GM21367 (cell line): ENCODE results near the gene LIPC.

Source experiments
- ATAC-seq: cut with Tn5 transposase; IDR thresholded peaks from one replicate; pipeline ENCODE4 v1.9.1; 2021; ENCODE audit not compliant: unreplicated experiment

LIPC gene

GRCh38 chr15:58405865-58406264 is 25.9 kb upstream of the LIPC start:
- ATAC-seq, result no peak

DNA sequence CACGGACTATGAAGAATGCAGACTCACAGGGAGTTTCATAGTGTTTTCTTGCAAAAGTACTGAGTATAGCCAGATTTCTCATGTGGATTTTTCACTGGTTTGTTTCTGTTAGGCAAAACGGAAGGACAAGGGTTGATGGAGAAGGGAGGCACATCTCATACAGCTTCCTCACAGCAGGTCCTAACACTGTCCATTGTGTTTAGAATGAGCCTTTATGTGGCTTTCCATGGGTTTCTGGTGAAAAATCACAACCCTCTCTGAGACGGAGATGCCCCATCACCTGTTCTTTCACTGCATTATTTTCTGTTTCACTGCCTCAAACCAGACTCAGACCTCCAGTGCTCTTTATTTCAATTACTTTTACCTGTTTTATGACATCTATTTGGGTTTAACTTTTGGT is 25.0 kb upstream of the LIPC start:
- no peak for ATAC-seq

GRCh38 chr15:58407236-58407775 is 24.5 kb upstream of the LIPC start:
- no peak for ATAC-seq

DNA sequence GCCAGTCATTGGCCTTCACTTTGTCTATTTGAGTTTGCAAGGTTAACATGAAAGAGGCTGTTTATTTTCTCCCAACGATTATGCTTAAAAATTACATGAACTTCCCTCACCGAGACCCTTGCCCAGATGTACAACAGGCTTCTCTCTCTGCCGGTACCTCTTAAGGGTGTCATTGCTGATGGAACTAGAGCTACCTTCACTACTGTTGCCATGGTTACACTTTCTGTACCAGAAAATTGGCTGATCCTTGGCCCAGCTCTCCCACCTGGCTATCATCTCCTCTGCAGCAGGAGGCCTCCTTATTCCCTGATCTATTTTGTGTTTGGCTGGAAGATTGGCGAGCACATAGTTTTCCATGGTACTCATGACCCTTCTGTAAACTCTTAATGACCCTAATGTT is 24.0 kb upstream of the LIPC start:
- ATAC-seq, result no peak

DNA sequence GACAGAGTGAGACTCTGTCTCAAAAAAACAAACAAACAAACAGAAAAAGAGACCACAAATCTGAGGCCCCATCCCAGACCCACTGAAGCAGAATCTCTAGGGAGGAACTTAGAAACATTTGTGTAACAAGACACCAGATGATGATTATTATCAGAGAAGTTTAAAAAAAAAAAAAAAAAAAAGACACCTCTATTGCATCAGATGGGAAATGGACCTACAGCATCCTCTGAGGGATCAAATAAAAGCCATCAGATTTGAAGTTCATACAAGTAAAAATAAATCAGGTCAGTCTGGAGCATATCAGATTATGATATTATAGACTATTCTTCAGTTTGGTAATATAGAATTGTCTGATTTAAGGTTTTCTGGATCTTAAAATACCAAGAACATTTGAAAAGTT is 21.9 kb upstream of the LIPC start:
- no peak for ATAC-seq

DNA sequence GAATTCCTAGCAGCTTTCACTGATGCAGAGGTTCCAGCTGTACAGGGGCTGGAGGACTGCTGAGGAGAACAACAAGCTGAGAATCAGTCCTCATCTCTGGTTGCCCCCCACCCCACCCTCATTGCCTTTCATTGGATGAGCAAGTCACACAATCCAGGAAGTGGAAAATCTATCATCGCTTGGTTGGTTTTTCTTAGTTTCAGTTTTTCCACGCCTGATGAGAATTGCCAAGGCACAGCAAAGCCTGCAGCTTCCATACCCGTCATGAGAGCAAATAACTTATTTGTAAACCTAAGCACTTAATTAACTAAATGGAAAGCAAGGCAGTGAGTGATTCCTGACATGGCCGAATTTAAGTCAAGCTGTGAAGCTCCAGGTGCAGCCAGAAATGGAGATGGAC is 21.4 kb upstream of the LIPC start:
- ATAC-seq, result no peak

GRCh38 chr15:58413253-58413652 is 18.5 kb upstream of the LIPC start:
- ATAC-seq, result no peak

DNA sequence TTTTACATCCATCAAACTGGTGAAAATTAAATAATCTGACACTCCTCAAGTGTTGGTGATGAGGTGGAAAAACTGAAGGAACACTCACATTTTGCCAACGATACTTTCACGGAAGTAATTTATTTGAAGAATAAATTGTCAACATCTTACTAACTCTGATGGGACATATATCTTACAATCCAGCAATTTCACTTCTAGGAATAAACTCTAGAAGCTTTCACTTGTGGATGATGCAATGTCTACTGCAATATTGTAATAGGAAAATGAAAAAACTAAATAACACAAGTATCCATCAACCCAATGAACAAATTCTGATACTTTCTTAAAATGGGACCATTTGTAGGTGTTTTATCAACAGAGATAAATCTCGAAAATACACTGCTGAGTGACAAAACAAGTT is 16.2 kb upstream of the LIPC start:
- no peak for ATAC-seq

GRCh38 chr15:58416963-58417362 is 14.8 kb upstream of the LIPC start:
- ATAC-seq, result no peak

DNA sequence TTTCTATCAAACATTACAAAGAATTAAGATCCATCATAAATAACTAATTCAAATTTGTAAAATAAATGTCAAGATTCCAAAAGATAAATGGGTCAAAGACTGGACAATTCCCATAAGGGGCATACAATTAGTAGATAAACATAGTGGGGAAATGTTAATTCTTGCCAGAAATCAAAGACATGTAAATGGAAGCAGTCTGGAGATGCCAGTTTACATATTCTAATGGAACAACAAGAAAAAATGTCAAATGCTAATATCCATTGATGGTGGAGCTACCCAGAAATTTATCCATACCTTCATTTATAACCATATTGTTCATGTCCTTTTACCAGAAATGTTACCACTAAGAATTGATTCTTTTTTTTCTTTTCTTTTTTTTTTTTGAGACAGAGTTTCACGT is 13.7 kb upstream of the LIPC start:
- ATAC-seq, result no peak

DNA sequence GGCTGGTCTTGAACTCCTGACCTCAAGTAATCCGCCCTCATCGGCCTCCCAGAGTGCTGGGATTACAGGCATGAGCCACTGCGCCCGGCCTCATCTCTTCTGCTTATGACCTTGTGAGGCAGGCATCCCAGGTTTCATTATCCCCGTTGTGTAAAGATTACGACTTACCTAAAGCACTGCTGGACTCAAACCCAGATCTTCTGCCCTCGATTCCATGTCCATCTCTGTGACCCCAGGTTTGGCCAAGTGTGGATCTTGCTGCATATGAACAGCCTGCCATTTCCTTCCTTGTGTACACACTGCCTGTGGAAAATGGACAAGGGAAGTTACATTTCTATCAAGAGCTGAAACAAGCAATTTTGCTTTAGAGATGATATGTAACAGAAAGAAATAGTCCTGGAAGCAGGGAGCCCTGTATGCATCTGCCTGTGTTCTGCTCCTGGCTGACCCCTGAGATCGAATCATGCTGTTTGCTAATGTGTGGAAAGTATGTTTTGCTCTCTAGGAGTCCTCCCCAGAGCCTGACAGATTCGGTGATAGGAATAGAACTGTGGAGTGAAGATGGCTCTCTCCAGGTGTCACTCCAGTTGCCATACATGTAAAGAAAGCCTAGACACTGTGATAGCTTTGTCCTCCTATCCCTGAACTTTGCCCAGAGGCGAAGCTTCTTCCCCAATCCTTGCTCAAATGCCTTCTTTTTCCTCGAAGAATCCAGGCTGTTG is 11.8 kb upstream of the LIPC start:
- ATAC-seq, result no peak

DNA sequence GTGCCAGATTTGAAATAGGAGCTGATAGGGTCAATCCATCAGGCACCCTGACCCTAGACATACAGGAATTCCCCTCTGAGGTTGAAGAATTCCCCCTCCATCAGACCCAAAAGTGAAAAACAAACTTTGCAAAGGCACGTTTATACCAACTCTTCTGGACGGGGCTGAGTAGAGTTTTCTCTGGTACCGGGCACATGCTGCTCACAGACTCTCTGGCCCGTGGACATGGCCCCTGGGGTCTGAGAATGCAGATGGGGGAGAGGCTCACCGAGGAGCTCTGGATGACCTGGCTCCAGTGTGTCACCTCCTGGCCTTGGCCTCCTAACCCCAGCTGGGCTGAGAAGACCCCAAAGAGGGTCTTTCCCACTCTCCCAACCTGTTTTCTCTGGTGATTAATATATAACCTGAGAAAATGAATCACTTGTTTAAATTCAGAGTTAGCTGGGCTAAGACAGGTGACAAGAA is 11.2 kb upstream of the LIPC start:
- ATAC-seq, result no peak

DNA sequence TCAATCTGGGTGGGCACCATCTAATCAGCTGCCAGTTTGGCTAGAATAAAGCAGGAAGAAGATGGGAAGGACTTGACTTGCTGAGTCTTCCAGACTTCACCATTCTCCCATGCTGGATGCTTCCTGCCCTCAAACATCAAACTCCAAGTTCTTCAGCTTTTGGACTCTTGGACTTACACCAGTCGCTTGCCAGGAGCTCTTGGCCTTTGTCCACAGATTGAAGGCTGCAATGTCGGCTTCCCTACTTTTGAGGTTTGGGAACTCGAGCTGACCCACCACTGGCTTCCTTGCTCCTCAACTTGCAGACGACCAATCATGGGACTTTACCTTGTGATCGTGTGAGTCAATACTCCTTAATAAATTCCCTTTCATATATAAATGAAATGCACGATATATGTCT is 8.6 kb upstream of the LIPC start:
- no peak for ATAC-seq

- ATAC-seq, result no peak
Observed at GRCh38 chr15:58423831-58424608, 7.8 kb upstream of the LIPC start.

- ATAC-seq, result no peak
Observed at GRCh38 chr15:58424722-58425121, 7.1 kb upstream of the LIPC start.

DNA sequence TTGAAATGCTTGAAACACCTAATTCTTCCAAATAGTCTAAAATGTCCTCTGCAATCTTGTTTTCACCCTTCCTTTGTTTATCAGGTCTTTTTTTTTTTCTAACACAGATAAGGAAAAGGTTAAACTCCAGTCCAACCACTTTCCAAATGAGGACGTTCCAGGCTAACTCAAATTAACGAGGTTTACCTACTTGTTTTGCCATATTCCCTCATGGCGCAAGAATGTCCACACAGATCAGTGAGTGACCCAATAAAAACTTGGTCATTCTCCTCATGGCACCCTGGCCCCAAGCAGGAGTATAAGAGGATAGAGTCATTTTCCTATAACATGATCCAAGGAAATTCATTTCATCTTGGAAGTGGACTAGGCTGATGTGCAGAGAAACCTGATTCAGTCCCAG is 6.6 kb upstream of the LIPC start:
- ATAC-seq, result no peak

DNA sequence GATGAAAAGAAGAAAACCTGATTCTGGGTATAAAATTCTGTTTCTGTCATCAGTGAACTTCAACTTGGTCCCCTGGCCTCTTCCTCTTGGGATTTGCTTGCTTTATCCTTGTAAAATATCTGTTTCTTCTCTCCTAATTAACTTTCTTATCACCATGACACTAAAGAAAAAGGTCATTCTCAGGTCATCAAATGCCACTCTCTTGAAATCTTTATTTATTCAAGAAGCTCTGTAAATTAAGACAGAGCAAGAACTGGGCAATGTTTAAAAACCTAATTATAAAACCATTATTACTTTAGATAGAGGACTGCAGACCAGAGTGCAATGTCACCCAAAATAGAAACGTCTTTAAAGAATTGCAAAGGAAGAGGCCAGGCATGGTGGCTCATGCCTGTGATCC is 6.0 kb upstream of the LIPC start:
- ATAC-seq, result no peak

DNA sequence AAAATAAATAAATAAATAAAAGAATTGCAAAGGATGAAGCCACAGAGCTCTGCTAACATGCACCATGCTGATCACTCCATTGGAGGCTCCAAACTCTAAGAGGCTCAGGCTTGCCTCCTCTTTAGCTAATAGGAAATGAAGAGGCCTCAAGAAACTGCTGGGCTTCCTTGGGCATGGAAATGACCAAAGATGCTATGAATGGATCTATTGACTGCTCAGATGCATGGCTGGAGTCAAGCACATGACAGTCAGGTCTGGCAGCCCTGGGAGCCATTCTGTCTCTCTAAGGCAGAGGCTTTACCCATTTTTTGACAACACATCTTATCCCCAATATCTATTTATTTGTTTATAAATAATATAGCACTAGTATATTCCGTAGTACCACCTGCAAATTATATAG is 5.3 kb upstream of the LIPC start:
- no peak for ATAC-seq

DNA sequence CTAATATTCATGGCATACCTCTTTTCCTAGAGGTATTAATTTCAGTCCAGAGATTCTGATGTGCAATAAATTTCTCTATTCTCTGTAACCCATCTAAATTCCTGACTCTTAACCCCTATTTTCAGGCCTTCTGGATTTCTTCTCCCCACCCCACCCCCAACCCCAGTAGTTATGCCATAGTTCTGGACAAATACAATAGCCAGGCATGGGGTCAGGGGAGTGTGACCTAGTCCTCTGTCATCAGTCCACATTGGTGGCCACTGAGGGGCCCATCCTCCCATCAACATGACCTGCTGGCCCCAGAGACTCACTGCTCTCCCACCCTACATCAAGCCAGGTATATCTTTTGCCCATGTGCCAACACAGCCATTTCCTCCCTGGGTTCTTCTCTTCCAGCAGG is 3.8 kb upstream of the LIPC start:
- no peak for ATAC-seq

- no peak for ATAC-seq
Observed at GRCh38 chr15:58430224-58430787, 1.5 kb upstream of the LIPC start.

DNA sequence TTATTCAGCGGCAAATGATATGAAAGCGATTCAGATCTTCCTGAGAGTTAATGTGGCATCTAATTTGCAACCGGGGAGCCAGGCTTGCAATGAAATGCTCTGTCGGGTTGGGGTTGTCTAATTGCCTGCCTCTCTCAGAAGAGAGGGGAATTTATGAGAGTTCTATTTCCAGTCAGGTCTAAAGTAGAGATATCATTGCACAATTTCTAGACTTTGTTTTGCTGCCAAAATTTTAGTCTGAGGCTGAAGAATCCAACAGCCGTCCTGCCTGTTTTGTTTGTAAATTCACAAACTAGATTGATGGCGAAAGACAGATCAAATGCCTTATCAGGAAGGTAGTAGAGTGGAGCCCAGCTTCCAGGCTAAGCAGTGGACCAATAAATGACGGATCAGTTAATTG is 610 bp downstream of the LIPC start:
- no peak for ATAC-seq
